ENCODE measurements around the gene PHKB. TPM values are rescaled to one million over a fixed set of nuclear protein-coding genes. Genes with fewer than 3 reads are reported as not detected.

PHKB gene
- total and polyA plus RNA-seq, 2 of the 8 experiments (the other 6 are each of a cell fraction or from before 2014, with no cell fraction given), result 18.6 to 38.3 TPM

DNA sequence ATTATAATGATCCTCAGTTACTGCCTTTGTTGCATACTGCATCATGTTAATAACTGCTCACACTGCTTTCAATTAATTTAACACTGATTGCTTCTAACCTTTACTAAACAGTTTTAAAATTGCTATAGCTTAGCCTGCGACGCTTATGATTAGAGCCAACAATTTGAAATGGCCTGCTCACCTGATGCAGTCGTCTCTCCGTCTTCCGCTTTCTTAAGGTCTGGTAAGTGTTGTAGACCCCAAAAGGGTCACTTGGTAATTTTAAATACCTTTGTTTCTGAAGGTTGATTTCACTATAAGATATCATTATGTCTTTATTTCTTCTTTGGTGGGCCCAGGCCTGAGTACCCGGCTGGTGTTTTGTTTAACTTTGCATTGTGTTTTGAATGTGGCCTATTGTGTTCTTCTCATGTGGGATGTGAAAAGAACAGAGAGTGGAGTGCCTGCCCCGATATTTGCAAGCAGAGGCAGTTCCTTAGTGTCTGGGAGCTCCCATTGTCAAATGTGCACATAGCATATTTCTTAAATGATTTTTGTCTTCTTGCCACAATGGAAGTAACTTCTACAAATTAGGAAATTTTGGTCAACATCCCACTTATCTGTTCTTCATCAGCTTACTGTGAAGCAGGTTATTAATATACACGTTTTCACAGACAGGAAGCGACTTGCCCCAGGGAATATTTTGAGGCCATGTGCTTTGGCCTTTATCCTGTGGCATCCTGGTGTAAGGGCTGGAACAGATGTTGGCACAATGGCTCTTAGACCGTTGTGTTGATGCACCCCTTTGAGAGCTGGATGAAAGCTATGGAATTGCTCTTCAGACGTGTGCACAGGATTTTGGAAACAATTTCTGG lies 2.9 kb downstream of the PHKB start:
- H3K9me3 ChIP-seq (ENCODE audit: insufficient read depth in 2 of 2, low read depth in 1 of 2, low read length in 1 of 2), result no peaks in the 10 kb centered on the region
- FAIRE-seq (no peak), DNase-seq (ENCODE audit: low read depth in 1 of 2, low spot score in 2 of 2) (no peak)
- H3K36me3 ChIP-seq (ENCODE audit: control insufficient read depth in 2 of 4, insufficient read depth in 4 of 4, low read length in 3 of 4), result no peaks in the 10 kb centered on the region; a peak in 1 of 8 replicates
- no peak overlapping the region for H2AK5ac ChIP-seq (ENCODE audit: low read depth, low read length)
- H3K14ac ChIP-seq (ENCODE audit: insufficient read length), result no peak overlapping the region
- H4K8ac ChIP-seq (ENCODE audit: extremely low read depth, insufficient read depth, low read length), result no peak overlapping the region
- H3K23ac ChIP-seq (ENCODE audit: insufficient read length), result no peak overlapping the region
- POLR2A ChIA-PET (ENCODE audit: partially characterized antibody), result no interaction called here
- no peak overlapping the region for H3K56ac ChIP-seq (replicated peaks; ENCODE audit: insufficient read length, low read depth, low read length)
- no peak overlapping the region for H2BK15ac ChIP-seq (ENCODE audit: low read length)
- H3K4ac ChIP-seq (replicated peaks; ENCODE audit: insufficient read length, low read depth, low read length), result no peak overlapping the region
- H4K5ac ChIP-seq (ENCODE audit: insufficient read length, low read depth, low read length), result no peak overlapping the region
- no peak overlapping the region for H2BK120ac ChIP-seq (replicated peaks; ENCODE audit: low read depth, low read length)
- H3K79me2 ChIP-seq (ENCODE audit: control insufficient read depth in 1 of 2, insufficient read depth in 2 of 2, low read length in 2 of 2), result peaks cover 0 to 26% of the 10 kb centered on the region in 2 experiments; a peak in 3 of 4 replicates
- no peak overlapping the region for H2BK20ac ChIP-seq (ENCODE audit: low read length)
- no peaks in the 10 kb centered on the region for H4K20me1 ChIP-seq (replicated peaks in 1 of 2; ENCODE audit: control insufficient read depth in 1 of 2, insufficient read depth in 2 of 2, low read length in 2 of 2)
- no peak overlapping the region for H3K9ac ChIP-seq (replicated peaks in 1 of 4; ENCODE audit: extremely low read depth in 1 of 4, low read depth in 3 of 4, low read length in 3 of 4)
- no peak overlapping the region for H3K4me2 ChIP-seq (ENCODE audit: insufficient read depth in 1 of 2, low read depth in 2 of 2, low read length in 2 of 2)
- no peak overlapping the region; the same call in 1 of the 2 replicates for H2BK12ac ChIP-seq (ENCODE audit: low read depth, low read length)
- CTCF ChIA-PET (ENCODE audit: partially characterized antibody), result interaction anchor here (0.9 kb wide), 1 partner anchor 42 kb away, joined by 3 read pairs; no protein-coding TSS in a partner anchor
- H3K23me2 ChIP-seq (ENCODE audit: low read depth, low read length), result peaks cover 9% of the 10 kb centered on the region; the same call in 1 of the 2 replicates
- WGBS, 2 experiments (ENCODE audit: extremely low coverage in 1 of 2, insufficient coverage in 1 of 2, insufficient read length in 1 of 2, insufficient replicate concordance in 2 of 2, low coverage in 1 of 2, low lambda C conversion rate in 2 of 2, missing lambda C conversion rate in 1 of 2), result 89% methylated on average over 11 of the region's 11 CpGs; no CpG with 5 or more reads in 1 of the 2 experiments
- H2BK5ac ChIP-seq (ENCODE audit: low read depth, low read length), result no peak overlapping the region
- H3K4me3 ChIP-seq (ENCODE audit: extremely low read depth in 1 of 4, insufficient read depth in 2 of 4, low read depth in 3 of 4, low read length in 4 of 4), result no peak overlapping the region
- H3K27me3 ChIP-seq (replicated peaks in 1 of 4; ENCODE audit: control insufficient read depth in 3 of 4, extremely low read depth in 1 of 4, insufficient read depth in 3 of 4, low read length in 3 of 4), result no peaks in the 10 kb centered on the region
- peaks cover 0 to 12% (median 6%) of the 10 kb centered on the region in 4 experiments; a peak in 3 of 7 replicates for H3K4me1 ChIP-seq (replicated peaks in 1 of 4; ENCODE audit: control insufficient read depth in 3 of 4, insufficient read depth in 4 of 4, low read length in 3 of 4)
- H3K79me1 ChIP-seq (ENCODE audit: low read depth, low read length), result 0 out of 2 replicates have a peak, but pooled peaks cover 3% of the 10 kb centered on the region
- no peak overlapping the region for H4K91ac ChIP-seq (replicated peaks; ENCODE audit: insufficient read length, low read length)
- no peak overlapping the region for H3K27ac ChIP-seq (ENCODE audit: low read depth, low read length)
- no peak overlapping the region for H2AFZ ChIP-seq (ENCODE audit: low read length)
- H3K18ac ChIP-seq (ENCODE audit: extremely low read depth, low read length), result no peak overlapping the region
- no peak for TF ChIP-seq YY1 (IDR thresholded peaks at IDR 0.05; ENCODE audit: low read depth, low read length)
- no peak for TF ChIP-seq MAFK (IDR thresholded peaks at IDR 0.05; ENCODE audit: low read depth, low read length)
- TF ChIP-seq HDAC6 (IDR thresholded peaks at IDR 0.05; ENCODE audit: low read depth, low read length), result no peak
- TF ChIP-seq EGR1 (IDR thresholded peaks at IDR 0.05; ENCODE audit: borderline replicate concordance, low read depth, low read length), result no peak
- TF ChIP-seq NANOG (IDR thresholded peaks at IDR 0.05; ENCODE audit: insufficient read depth, low read depth, low read length, poor library complexity, severe bottlenecking), result no peak
- TF ChIP-seq NRF1 (IDR thresholded peaks at IDR 0.05; ENCODE audit: low read depth, low read length), result no peak
- TF ChIP-seq EZH2 (IDR thresholded peaks at IDR 0.05; ENCODE audit: low read depth, low read length, severe bottlenecking), result no peak
- TF ChIP-seq SRF (IDR thresholded peaks at IDR 0.05; ENCODE audit: low read depth, low read length), result no peak
- TF ChIP-seq JUND (IDR thresholded peaks at IDR 0.05; ENCODE audit: low read length), result no peak
- TF ChIP-seq HDAC2 (IDR thresholded peaks at IDR 0.05; ENCODE audit: borderline replicate concordance in 1 of 2, low read depth in 2 of 2, low read length in 2 of 2), result no peak
- TF ChIP-seq CBX8 (IDR thresholded peaks at IDR 0.05; ENCODE audit: borderline replicate concordance, low read depth, low read length), result no peak
- no peak for TF ChIP-seq GABPA (IDR thresholded peaks at IDR 0.05; ENCODE audit: borderline replicate concordance, insufficient read depth, low read length)

All from H1 (cell line).